IMR-90 (cell line): ENCODE data around the gene PLEKHD1. TPM values are rescaled to one million over a fixed set of nuclear protein-coding genes. Genes with fewer than 3 reads are reported as not detected.

Experiments
- ATAC-seq: fragments of 200-7000 bp; cut with Tn5 transposase; 2 replicates; pipeline ENCODE4 v1.9.1; 2020; ENCODE audit warnings: low read depth, mild to moderate bottlenecking, moderate library complexity
- BruUV-seq: library from RNA; stranded (reverse); fragments of 400-500 nt; replicated peaks from 2 replicates; lab custom pipeline; 2021; lab: Mats Ljungman, UMichigan
- CTCF ChIA-PET: fragments of 300-600 bp; formaldehyde crosslinking; extraction: SDS; loops from one replicate; lab custom pipeline; 2021; ENCODE audit warnings: antibody characterized with exemption; lab: Yijun Ruan, JAX
- POLR2A ChIA-PET: fragments of 300-600 bp; sonication (Branson Sonifier 250); formaldehyde crosslinking; loops from one replicate; lab custom pipeline; 2022; ENCODE audit warnings: antibody characterized with exemption; ENCODE audit not compliant: unreplicated experiment; lab: Charles Lee
- DNase-seq: peaks from one replicate; pipeline ENCODE4 v3.0.0; 2013
- H2AFZ ChIP-seq: replicated peaks from 2 replicates; pipeline ENCODE3; 2013; ENCODE audit warnings: low read length, mild to moderate bottlenecking; ENCODE audit not compliant: poor library complexity
- H2AK5ac ChIP-seq: 2 replicates; pipeline ENCODE4 v1.6.1; 2013; ENCODE audit warnings: low read depth, low read length, inconsistent platforms
- H2AK9ac ChIP-seq: replicated peaks from 2 replicates; pipeline ENCODE3; 2013; ENCODE audit warnings: mild to moderate bottlenecking, low read depth, low read length, moderate library complexity; ENCODE audit not compliant: poor library complexity
- H2BK120ac ChIP-seq: 2 replicates; pipeline ENCODE4 v1.6.1; 2013; ENCODE audit warnings: low read depth, low read length, inconsistent platforms
- H2BK15ac ChIP-seq: 3 replicates; pipeline ENCODE4 v1.6.1; 2013; ENCODE audit warnings: low read depth, low read length, inconsistent platforms
- H2BK20ac ChIP-seq: 2 replicates; pipeline ENCODE4 v1.6.1; 2013; ENCODE audit warnings: low read depth, mild to moderate bottlenecking, inconsistent platforms, low read length, moderate library complexity
- H2BK5ac ChIP-seq: 2 replicates; pipeline ENCODE4 v1.6.1; 2013; ENCODE audit warnings: mild to moderate bottlenecking, low read depth, low read length, inconsistent platforms; ENCODE audit not compliant: poor library complexity, severe bottlenecking
- H3K14ac ChIP-seq: replicated peaks from 2 replicates; pipeline ENCODE4 v1.6.1; 2013; ENCODE audit warnings: low read depth, low read length, inconsistent platforms
- H3K18ac ChIP-seq: 2 replicates; pipeline ENCODE4 v1.6.1; 2013; ENCODE audit warnings: low read depth, low read length, control low read depth
- H3K23ac ChIP-seq: 2 replicates; pipeline ENCODE4 v1.6.1; 2013; ENCODE audit warnings: low read depth, low read length, inconsistent platforms
- H3K27ac ChIP-seq: 2 replicates; pipeline ENCODE4 v1.5.1; 2013; ENCODE audit warnings: mild to moderate bottlenecking, control low read depth, low read length; ENCODE audit not compliant: insufficient read depth
- H3K27me3 ChIP-seq: 2 replicates; pipeline ENCODE4 v1.6.1; 2013; ENCODE audit warnings: low read length; ENCODE audit not compliant: control insufficient read depth, insufficient read depth
- H3K36me3 ChIP-seq: 2 replicates; pipeline ENCODE4 v1.6.1; 2013; ENCODE audit warnings: low read length, mixed read lengths; ENCODE audit not compliant: control insufficient read depth, insufficient read depth
- H3K4ac ChIP-seq: 2 replicates; pipeline ENCODE4 v1.6.1; 2013; ENCODE audit warnings: low read depth, low read length, inconsistent platforms
- H3K4me1 ChIP-seq: 2 replicates; pipeline ENCODE4 v1.6.1; 2013; ENCODE audit warnings: low read length, mixed read lengths; ENCODE audit not compliant: control insufficient read depth, insufficient read depth
- H3K4me2 ChIP-seq: 2 replicates; pipeline ENCODE4 v1.6.1; 2013; ENCODE audit warnings: low read depth, mild to moderate bottlenecking, control low read depth, low read length, moderate library complexity
- H3K4me3 ChIP-seq: 2 replicates; pipeline ENCODE4 v1.5.1; 2013; ENCODE audit warnings: low read depth, mild to moderate bottlenecking, control low read depth, low read length, moderate library complexity; ENCODE audit not compliant: insufficient read depth
- H3K56ac ChIP-seq: 2 replicates; pipeline ENCODE4 v1.6.1; 2013; ENCODE audit warnings: low read length, inconsistent platforms; ENCODE audit not compliant: insufficient read depth; ENCODE audit errors: extremely low read depth
- H3K79me1 ChIP-seq, 2 experiments: 2 replicates each; pipeline ENCODE4 v1.6.1; 2013; ENCODE audit warnings: low read length in 2 of 2, inconsistent platforms in 1 of 2, low read depth in 1 of 2
- H3K9ac ChIP-seq: 2 replicates; pipeline ENCODE4 v1.6.1; 2013; ENCODE audit warnings: low read depth, low read length, control low read depth
- H3K9me1 ChIP-seq: 2 replicates; pipeline ENCODE4 v1.6.1; 2013; ENCODE audit warnings: low read length, inconsistent platforms; ENCODE audit not compliant: insufficient read depth
- H3K9me3 ChIP-seq: 2 replicates; pipeline ENCODE4 v1.6.1; 2013; ENCODE audit warnings: low read length; ENCODE audit not compliant: control insufficient read depth, insufficient read depth
- H4K20me1 ChIP-seq: 2 replicates; pipeline ENCODE4 v1.6.1; 2013; ENCODE audit warnings: low read length, inconsistent platforms; ENCODE audit not compliant: insufficient read depth
- H4K5ac ChIP-seq: 2 replicates; pipeline ENCODE4 v1.6.1; 2013; ENCODE audit warnings: mild to moderate bottlenecking, low read depth, low read length, control low read depth
- H4K8ac ChIP-seq, 2 experiments: 2 replicates each; pipeline ENCODE4 v1.6.1; 2013; ENCODE audit warnings: low read depth in 2 of 2, low read length in 2 of 2, control low read depth in 1 of 2, inconsistent platforms in 1 of 2
- H4K91ac ChIP-seq: 2 replicates; pipeline ENCODE4 v1.6.1; 2013; ENCODE audit warnings: low read depth, low read length, inconsistent platforms; ENCODE audit not compliant: insufficient read depth
- BHLHE40 ChIP-seq: fragments of 150-350 bp; IDR thresholded peaks from 2 replicates; pipeline ENCODE4 v1.6.1; 2016; ENCODE audit warnings: mild to moderate bottlenecking, low read depth, low read length
- CEBPB ChIP-seq: IDR thresholded peaks from 2 replicates; pipeline ENCODE4 v1.6.1; 2012; ENCODE audit warnings: low read depth, low read length, improper control_type of control experiment
- RFX5 ChIP-seq: IDR thresholded peaks from 2 replicates; pipeline ENCODE4 v1.8.0; 2012; ENCODE audit warnings: low read depth, mild to moderate bottlenecking, low read length, moderate library complexity
- WGBS, 2 experiments: methylation state at CpG; one replicate each; pipeline versions ENCODE4 v1.1.5 to v1.1.7; 2013; ENCODE audit warnings: missing lambda C conversion rate in 2 of 2; ENCODE audit not compliant: insufficient read length in 1 of 2; ENCODE audit errors: extremely low coverage in 2 of 2; 5-methylcytosine and 5-hydroxymethylcytosine counted together
- dilution Hi-C: fragments of 300-500 bp; cut with HindIII; formaldehyde crosslinking; loops from one replicate; pipeline ENCODE4 v1.14.3; 2018; ENCODE audit warnings: low sequenced_read_pairs; ENCODE audit not compliant: unreplicated experiment
- in situ Hi-C: fragments of 300-500 bp; cut with MboI; formaldehyde crosslinking; loops from 3 replicates; pipeline ENCODE4 v1.14.3; 2019; ENCODE audit warnings: low sequenced_read_pairs, inconsistent platforms, mixed read lengths
- intact Hi-C: fragments of 100-400 bp; cut with micrococcal nuclease; formaldehyde crosslinking; loops from 2 replicates; pipeline ENCODE4 v1.10.0; 2022
- polyA plus RNA-seq, 3 experiments: library from polyadenylated mRNA; depleted of rRNA; stranded (reverse); fragments of >200 nt; gene quantifications; 2 replicates each; pipeline ENCODE4 v1.2.3, GENCODE V29; 2012; ENCODE audit warnings: low replicate concordance in 1 of 3
- total RNA-seq: library from RNA; depleted of rRNA; stranded (reverse); fragments of >200 nt; gene quantifications from 2 replicates; pipeline ENCODE4 v1.2.3, GENCODE V29; 2012
- TF ChIP-seq, protein P1 (sequence below): fragments of 150-350 bp; IDR thresholded peaks from 2 replicates; pipeline ENCODE4 v1.6.1; 2017; ENCODE audit warnings: mild to moderate bottlenecking, antibody characterized with exemption, low read length, low read depth

Gene PLEKHD1
- total and polyA plus RNA-seq, 2 of the 4 experiments (the other 2 are of a cell fraction) = under 0.01 TPM; not detected in 1

DNA sequence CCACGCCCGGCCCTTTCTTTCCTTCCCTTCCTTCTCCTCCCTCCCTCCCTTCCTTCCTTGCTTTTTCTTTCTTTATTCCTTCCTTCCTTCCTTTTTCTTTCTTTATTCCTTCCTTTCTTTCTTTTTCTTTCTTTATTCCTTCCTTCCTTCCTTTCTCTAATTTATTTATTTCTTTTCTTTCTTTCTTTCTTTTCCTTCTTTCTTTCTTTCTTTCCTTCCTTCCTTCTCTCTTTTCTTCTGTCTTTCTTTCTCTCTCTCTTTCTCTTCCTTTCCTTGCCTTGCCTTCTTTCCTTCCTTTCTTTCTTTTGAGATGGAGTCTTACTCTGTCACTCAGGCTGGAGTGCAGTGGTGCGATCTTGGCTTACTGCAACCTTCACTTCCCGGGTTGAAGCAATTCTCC is 74.2 kb downstream of the PLEKHD1 start:
- no peak overlapping the region for H3K23ac ChIP-seq
- H2AK9ac ChIP-seq = no peak overlapping the region
- dilution Hi-C loops = no loop called here
- no peak overlapping the region for H3K9ac ChIP-seq
- no peak overlapping the region for H3K56ac ChIP-seq
- no peaks in the 10 kb centered on the region for H3K9me1 ChIP-seq
- H3K18ac ChIP-seq = no peak overlapping the region
- no peak overlapping the region for H2BK20ac ChIP-seq
- peaks cover 2% of the 10 kb centered on the region; the same call in 1 of the 2 replicates for H3K9me3 ChIP-seq
- no TSS peak for BruUV-seq
- no peak overlapping the region for H3K14ac ChIP-seq
- no peaks in the 10 kb centered on the region for H4K20me1 ChIP-seq
- 93% methylated on average over 2 of the region's 4 CpGs; no CpG with 5 or more reads in 1 of the 2 experiments for WGBS, 2 experiments
- no peak overlapping the region for H2AFZ ChIP-seq
- no peak overlapping the region for H3K27ac ChIP-seq
- no peak overlapping the region for H3K4ac ChIP-seq
- H3K4me2 ChIP-seq = no peak overlapping the region
- DNase-seq = no peak
- peaks cover 61% of the 10 kb centered on the region for H3K27me3 ChIP-seq
- no peak overlapping the region for H2AK5ac ChIP-seq
- H3K4me3 ChIP-seq = no peak overlapping the region
- H3K79me1 ChIP-seq = no peaks in the 10 kb centered on the region
- CTCF ChIA-PET = no interaction called here
- H2BK120ac ChIP-seq = no peak overlapping the region
- H3K36me3 ChIP-seq = no peaks in the 10 kb centered on the region
- in situ Hi-C loops = no loop called here
- POLR2A ChIA-PET = no interaction called here
- no peak overlapping the region for H4K8ac ChIP-seq
- ATAC-seq = no peak
- intact Hi-C loops = no loop called here
- H3K4me1 ChIP-seq = no peaks in the 10 kb centered on the region
- H4K5ac ChIP-seq = no peak overlapping the region
- TF ChIP-seq CEBPB (no peak), BHLHE40 (no peak), RFX5 (no peak)
- TF ChIP-seq, protein P1, sequence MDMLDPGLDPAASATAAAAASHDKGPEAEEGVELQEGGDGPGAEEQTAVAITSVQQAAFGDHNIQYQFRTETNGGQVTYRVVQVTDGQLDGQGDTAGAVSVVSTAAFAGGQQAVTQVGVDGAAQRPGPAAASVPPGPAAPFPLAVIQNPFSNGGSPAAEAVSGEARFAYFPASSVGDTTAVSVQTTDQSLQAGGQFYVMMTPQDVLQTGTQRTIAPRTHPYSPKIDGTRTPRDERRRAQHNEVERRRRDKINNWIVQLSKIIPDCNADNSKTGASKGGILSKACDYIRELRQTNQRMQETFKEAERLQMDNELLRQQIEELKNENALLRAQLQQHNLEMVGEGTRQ = no peak
- no peak overlapping the region for H2BK5ac ChIP-seq
- no peak overlapping the region for H2BK15ac ChIP-seq
- H4K91ac ChIP-seq = no peak overlapping the region
